AG20443 (cell line): ENCODE measurements around the gene KAZN.

Experiments used
- DNase-seq: peaks from one replicate; pipeline ENCODE4 v3.0.0; 2012; ENCODE audit warnings: low spot score, mixed read lengths

KAZN gene

DNA sequence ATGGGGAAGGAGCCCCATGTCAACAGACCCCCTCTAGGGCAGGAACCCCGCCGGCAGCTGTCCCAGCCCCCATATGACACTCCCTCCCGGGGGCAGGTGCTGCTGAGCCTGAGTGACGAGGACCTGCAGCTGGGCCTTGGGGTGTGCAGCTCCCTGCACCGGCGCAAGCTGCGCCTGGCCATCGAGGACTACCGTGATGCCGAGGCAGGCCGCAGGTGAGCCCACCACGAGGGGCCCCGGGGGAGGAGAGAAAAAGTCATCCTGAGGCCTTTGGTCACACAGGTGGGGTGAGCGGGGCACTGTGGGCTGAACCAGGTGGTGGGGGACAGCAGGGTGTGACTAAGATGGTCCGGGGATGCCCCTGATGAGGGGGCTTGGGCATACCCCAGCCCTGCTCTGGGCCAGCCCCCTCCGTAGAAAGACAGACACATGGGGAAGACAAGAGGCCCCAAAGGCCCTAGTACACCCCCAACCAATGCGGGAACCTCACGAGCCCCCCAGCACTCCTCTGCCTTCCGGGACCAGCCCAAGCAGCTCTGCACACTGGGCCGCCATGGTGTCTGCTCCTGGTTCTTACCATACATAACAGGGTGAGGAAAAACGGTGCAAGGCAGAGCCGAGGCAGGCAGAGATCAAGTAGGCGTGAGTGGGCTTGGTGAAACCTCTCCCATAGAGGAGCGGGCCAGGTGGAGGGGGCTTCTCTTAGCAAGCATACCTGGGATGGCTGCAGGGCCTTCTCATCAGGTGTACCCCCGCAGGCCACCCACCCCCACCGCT lies 496.4 kb downstream of the KAZN start:
- DNase-seq, result no peak

- DNase-seq, result no peak
These were observed 497.0 kb downstream of the KAZN start for GRCh38 chr1:15095496-15095875.

GRCh38 chr1:15096293-15096692 lies 497.8 kb downstream of the KAZN start:
- DNase-seq, result no peak

DNA sequence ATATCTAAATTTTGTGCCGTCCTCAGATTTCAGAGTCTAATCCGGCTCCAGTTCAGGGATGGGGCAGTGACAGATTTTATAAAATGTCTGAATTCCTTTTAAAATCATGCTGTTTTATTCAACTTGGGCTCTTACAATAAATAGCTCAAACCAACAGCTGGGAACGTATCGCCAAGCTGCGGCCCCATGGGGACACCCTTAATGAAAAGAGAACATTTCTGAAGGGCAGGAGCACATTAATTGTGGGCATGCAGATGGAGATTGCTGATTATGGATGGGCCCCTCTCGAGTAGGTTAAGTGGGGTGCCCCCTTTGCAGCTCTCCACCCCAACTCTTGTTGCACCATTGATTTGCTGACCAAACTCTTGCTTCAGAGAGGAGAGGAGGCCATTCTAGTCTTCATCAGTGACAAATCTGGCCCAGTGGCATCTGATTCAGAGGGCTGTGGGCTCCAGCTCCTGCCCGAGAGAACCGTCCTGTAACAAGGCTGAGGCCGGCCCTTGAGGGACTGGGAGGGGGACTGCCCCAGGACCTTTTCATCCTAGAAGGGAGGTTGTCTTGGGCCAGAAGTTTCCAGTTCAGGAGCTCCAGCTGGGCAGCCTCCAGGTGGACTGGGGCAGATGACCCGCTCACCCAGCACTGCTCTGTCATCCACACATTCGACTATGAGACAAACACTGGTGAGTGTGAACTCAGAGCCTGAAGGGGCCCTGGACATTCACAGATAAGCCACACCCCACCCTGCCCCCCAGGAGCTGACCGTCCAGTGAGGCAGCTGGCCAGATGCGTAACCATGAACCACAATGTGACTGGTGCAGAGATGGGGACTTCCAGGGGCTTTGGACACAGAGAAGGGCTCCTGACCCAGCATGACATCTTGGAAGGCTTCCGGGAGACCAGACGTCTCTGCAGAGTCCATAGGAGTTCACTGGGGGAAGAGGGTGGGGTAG lies 500.0 kb downstream of the KAZN start:
- no peak for DNase-seq

DNA sequence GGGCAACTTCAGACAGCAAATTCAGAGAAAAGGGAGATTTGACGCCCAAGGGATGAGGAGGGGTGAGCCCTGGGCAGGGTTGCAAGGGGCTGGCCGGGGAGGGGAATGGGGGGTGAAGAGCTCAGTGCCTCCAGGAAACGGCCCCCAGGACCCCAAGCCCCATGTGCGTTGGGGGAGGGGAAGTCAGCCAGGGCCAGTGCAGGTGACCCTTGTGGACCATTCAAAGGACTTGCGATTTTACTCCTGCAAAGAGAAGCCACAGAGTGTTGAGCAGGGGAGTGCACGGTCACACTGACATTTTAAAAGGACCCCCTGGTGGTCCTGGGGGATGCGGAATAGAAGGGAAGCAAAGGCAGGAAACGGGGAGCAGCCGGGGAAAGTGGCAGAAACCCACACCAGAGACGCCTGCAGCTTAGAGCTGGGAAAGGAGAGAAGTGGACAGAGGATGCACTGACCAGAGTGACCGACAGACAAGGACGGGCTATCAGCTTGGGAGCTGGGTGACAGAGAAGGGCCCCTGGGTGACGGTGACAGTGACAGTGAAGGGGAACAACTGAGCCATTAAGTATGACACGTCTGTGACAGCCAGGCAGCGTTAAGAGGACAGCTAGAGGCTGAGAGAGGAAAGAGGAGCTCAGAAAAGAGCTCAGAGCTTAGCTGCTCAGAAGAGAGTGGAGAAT lies 501.1 kb downstream of the KAZN start:
- no peak for DNase-seq

GRCh38 chr1:15100121-15100879 lies 501.8 kb downstream of the KAZN start:
- DNase-seq, result peak; percentile 79

DNA sequence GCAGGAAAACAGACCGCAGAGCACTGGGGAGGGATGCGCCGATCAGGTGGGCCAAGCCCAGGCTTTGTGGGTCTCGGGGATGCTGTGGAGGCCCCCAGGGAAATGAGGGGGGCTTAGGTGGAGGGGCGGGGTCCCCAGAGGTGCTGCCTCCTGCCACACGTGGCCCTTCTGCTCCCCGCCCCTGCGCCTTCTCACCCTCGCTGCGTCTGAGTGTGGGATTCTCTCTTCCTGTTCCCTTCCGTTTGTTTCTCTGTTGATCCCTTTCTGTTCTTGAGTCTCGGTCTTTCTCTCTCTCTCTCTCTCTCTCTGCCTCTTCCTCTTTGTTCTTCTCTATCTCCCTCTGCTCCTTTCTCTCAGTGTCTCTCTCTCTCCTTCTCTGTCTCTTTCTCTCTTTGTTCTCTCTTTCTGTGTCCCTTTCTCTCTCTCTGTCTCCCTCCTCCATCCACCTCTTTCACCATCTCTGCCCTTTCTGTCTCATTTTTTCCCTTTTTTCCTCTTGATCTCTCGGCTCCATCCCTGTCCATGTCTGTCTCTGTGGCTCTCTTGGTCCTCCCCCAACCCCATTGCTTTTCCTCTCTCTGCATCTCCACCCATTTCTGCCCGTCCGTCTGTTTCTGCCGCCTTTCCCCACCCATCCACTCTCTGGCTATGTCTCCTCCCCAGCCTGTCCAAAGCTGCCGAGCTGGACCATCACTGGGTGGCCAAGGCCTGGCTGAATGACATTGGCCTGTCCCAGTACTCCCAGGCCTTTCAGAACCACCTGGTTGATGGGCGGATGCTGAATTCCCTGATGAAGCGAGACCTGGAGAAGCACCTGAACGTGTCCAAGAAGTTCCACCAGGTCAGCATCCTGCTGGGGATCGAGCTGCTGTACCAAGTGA lies 502.6 kb downstream of the KAZN start:
- no peak for DNase-seq

DNA sequence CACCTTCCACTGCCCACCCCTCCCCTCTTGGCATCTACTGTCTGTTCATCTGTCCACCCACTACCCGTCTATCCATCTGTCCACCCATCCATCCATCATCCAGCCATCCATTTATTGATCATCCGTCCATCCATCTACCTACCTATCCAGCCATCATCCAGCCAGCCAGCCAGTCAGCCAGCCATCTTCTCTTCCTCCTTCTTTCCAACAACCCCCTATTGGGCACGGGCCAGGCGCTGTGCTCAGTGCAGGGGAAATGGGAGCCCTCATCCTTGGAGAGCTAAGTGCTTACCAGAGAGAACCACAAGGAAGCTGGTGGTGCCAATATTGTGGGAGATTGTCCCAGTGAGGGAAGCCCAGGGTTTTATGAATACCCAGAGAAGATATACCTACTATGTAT lies 503.3 kb downstream of the KAZN start:
- no peak for DNase-seq

- no peak for DNase-seq
These were observed 504.2 kb downstream of the KAZN start for GRCh38 chr1:15102646-15103045.

GRCh38 chr1:15103211-15103610 lies 504.7 kb downstream of the KAZN start:
- DNase-seq, result no peak

GRCh38 chr1:15103906-15104305 lies 505.4 kb downstream of the KAZN start:
- no peak for DNase-seq

- no peak for DNase-seq
These were observed 506.3 kb downstream of the KAZN start for GRCh38 chr1:15104768-15105167.

DNA sequence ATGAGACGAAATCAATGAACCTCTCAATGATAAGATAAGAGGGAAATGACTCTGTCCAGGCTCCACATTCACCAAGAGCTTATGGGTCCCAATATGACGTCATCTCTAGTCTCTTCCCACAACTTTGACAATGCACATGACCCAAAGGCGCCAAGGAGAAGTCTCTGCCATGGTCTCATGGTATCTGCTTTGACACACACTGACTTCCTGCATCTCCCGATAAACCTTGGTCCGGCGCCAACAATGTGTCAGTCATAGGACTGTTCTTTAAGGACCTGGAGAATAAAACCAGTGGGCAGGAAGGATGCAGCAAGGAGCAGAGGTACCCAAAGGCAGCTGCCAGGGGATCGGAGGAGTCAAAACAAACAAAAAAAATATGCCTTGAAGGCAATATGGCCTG lies 508.1 kb downstream of the KAZN start:
- no peak for DNase-seq

GRCh38 chr1:15107058-15107687 lies 508.7 kb downstream of the KAZN start:
- no peak for DNase-seq

DNA sequence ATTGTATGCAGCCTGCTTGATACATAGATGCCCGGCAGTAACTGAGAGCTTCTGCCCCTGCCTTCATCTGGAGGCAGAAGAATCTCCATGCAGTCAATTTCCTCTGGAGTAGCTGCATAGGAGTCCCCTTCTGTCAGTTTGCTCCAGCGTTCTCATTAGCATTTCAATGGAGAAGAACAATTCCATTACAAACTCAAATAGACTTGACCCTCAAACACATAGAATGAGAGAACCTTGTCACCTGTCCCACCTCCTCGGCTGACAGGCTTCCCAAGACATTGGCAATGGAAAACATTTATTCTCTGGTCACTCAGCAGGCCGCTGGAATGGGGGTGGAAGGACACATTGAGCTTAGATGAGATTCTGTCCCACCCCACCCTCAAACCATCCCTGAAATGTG lies 509.4 kb downstream of the KAZN start:
- DNase-seq, result no peak

- DNase-seq, result no peak
These were observed 511.8 kb downstream of the KAZN start for GRCh38 chr1:15110128-15110866.

DNA sequence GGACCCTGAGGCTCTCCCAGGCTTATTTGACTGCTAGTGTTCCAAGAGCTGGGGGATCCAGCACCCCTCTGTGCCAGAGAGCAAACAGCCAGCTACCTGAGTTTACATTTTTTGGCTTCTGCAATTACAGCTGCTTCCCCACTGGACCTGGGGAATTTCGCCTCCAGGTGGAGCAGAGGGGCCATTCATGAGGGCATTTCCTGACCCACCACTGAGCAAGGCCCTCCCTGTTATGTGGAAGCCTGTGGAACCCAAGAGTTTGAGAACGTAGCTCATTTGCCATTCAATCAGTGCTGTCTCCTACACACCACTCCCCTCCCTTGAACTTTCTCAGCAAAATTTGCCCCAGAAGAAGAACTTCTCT lies 512.4 kb downstream of the KAZN start:
- DNase-seq, result no peak

GRCh38 chr1:15113146-15113545 lies 514.7 kb downstream of the KAZN start:
- DNase-seq, result no peak

GRCh38 chr1:15114884-15115283 lies 516.4 kb downstream of the KAZN start:
- no peak for DNase-seq
